ENCODE data around the gene RPA1. TPM values are rescaled to one million over a fixed set of nuclear protein-coding genes. Genes with fewer than 3 reads are reported as not detected.

Gene RPA1
- total RNA-seq, 1 experiment from 2014 or later: 69.1 TPM

DNA sequence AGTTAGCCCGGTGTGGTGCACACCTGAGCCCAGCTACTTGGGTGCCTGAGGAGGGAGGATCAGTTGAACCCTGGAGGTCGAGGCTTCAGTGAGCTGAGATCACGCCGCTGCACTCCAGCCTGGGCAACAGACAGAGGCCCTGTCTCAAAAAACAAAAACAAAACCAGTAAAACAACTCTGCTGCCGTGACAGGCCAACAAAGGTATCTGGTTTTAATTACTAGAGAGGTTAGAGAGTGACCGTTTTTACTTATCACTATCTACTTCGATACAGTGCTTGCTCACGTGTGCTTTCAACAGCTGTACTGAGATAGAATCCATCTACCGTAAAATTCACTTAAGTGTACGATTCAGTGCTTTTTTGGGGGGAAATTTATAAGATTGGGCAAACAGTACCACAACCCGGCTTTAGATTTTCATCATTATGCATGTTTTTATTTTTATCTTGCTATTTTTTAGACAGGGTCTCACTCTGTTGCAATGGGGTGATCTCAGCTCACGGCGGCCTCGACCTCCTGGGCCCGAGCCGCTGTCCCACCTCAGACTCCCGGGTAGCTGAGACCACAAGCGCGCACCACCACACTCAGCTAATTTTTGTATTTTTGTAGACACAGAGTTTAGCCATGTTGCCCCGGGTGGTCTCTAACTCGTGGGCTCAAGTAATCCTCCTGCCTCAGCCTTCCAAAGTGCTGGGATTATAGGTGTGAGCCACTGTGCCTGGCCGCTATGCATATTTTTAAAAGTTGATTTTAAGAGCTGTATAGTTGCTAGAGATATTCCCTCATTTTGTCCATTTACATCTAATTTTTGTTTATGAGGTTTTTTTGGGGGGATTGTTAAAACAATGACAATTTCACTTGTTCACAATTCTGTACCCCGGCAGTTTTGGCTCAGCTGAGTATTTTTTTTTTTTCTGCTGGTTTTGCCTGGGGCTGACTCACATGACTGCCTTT, 37.0 kb upstream of the RPA1 start:
- DNase-seq: no peak
- Histone ChIP-seq H3K9ac (ENCODE audit: low read length) (no peak overlapping the region), H3K4me1 (ENCODE audit: insufficient read depth, low read length) (peaks cover 3% of the 10 kb centered on the region), H3K79me2 (ENCODE audit: low read length) (no peaks in the 10 kb centered on the region), H3K36me3 (ENCODE audit: low read depth, low read length) (no peaks in the 10 kb centered on the region), H4K20me1 (ENCODE audit: low read length) (no peaks in the 10 kb centered on the region), H3K27me3 (ENCODE audit: low read length) (no peaks in the 10 kb centered on the region), H3K4me3 (ENCODE audit: low read length) (no peak overlapping the region), H3K27ac (ENCODE audit: low read length) (no peak overlapping the region), H2AFZ (ENCODE audit: low read length) (no peak overlapping the region), H3K4me2 (ENCODE audit: low read length) (no peak overlapping the region), H3K9me3 (ENCODE audit: low read length) (no peaks in the 10 kb centered on the region), H3F3A (ENCODE audit: low read length, unreplicated experiment) (no peaks in the 10 kb centered on the region), H3K9me2 (replicated peaks; ENCODE audit: low read length) (no peaks in the 10 kb centered on the region)
- no TSS peak for BruUV-seq (replicated peaks)
- no peak for TF ChIP-seq EZH2phosphoT487 (IDR thresholded peaks at IDR 0.05; ENCODE audit: borderline replicate concordance, low read length)
- TF ChIP-seq, protein P1, sequence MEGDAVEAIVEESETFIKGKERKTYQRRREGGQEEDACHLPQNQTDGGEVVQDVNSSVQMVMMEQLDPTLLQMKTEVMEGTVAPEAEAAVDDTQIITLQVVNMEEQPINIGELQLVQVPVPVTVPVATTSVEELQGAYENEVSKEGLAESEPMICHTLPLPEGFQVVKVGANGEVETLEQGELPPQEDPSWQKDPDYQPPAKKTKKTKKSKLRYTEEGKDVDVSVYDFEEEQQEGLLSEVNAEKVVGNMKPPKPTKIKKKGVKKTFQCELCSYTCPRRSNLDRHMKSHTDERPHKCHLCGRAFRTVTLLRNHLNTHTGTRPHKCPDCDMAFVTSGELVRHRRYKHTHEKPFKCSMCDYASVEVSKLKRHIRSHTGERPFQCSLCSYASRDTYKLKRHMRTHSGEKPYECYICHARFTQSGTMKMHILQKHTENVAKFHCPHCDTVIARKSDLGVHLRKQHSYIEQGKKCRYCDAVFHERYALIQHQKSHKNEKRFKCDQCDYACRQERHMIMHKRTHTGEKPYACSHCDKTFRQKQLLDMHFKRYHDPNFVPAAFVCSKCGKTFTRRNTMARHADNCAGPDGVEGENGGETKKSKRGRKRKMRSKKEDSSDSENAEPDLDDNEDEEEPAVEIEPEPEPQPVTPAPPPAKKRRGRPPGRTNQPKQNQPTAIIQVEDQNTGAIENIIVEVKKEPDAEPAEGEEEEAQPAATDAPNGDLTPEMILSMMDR (conservative IDR thresholded peaks at IDR 0.05; ENCODE audit: low read depth, low read length): no peak
- TF ChIP-seq EZH2 (IDR thresholded peaks at IDR 0.05; ENCODE audit: low read length, unreplicated experiment): no peak
- intact Hi-C loops (cut with micrococcal nuclease): no loop called here
- ChIA-PET CTCF (no interaction called here), POLR2A (ENCODE audit: unreplicated experiment) (no interaction called here)
- ATAC-seq: no peak

DNA sequence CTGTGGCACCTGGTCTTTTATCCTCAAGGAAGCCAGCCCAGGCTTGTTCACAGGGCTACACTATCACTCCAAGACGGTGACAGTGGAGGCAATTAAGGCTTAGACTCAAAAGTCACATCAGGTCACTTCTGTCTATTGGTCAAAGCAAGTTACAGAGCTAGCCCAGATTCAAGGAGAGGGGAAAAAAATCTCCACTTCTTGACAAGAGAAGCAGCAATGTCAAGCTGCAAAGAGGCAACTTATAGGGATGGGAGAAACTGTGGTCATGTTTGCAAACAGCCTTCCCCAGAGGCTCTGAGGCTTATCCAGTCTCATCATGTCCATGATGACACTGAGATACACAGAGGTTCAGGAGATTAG, 36.4 kb upstream of the RPA1 start:
- H4K20me1 ChIP-seq (ENCODE audit: low read length): no peaks in the 10 kb centered on the region
- intact Hi-C loops (cut with micrococcal nuclease): no loop called here
- H3K9ac ChIP-seq (ENCODE audit: low read length): no peak overlapping the region
- CTCF ChIA-PET: no interaction called here
- no peaks in the 10 kb centered on the region for H3K79me2 ChIP-seq (ENCODE audit: low read length)
- no peak overlapping the region for H3K4me3 ChIP-seq (ENCODE audit: low read length)
- TF ChIP-seq EZH2phosphoT487 (IDR thresholded peaks at IDR 0.05; ENCODE audit: borderline replicate concordance, low read length): no peak
- TF ChIP-seq EZH2 (IDR thresholded peaks at IDR 0.05; ENCODE audit: low read length, unreplicated experiment): no peak
- TF ChIP-seq, protein P1 (conservative IDR thresholded peaks at IDR 0.05; ENCODE audit: low read depth, low read length): no peak
- H3K9me3 ChIP-seq (ENCODE audit: low read length): no peaks in the 10 kb centered on the region
- POLR2A ChIA-PET (ENCODE audit: unreplicated experiment): no interaction called here
- no peak for ATAC-seq
- H3K4me1 ChIP-seq (ENCODE audit: insufficient read depth, low read length): no peaks in the 10 kb centered on the region
- no peak overlapping the region for H3K27ac ChIP-seq (ENCODE audit: low read length)
- H3F3A ChIP-seq (ENCODE audit: low read length, unreplicated experiment): no peaks in the 10 kb centered on the region
- DNase-seq: no peak
- no peaks in the 10 kb centered on the region for H3K27me3 ChIP-seq (ENCODE audit: low read length)
- H2AFZ ChIP-seq (ENCODE audit: low read length): no peak overlapping the region
- H3K36me3 ChIP-seq (ENCODE audit: low read depth, low read length): no peaks in the 10 kb centered on the region
- no TSS peak for BruUV-seq (replicated peaks)
- no peaks in the 10 kb centered on the region for H3K9me2 ChIP-seq (replicated peaks; ENCODE audit: low read length)
- H3K4me2 ChIP-seq (ENCODE audit: low read length): no peak overlapping the region

- intact Hi-C loops (cut with micrococcal nuclease): no loop called here
- H3K4me1 ChIP-seq (ENCODE audit: insufficient read depth, low read length): no peaks in the 10 kb centered on the region
- no peaks in the 10 kb centered on the region for H3K79me2 ChIP-seq (ENCODE audit: low read length)
Measured at GRCh38 chr17:1796800-1797199, 33.0 kb upstream of the RPA1 start.

More at GRCh38 chr17:1796800-1797199, 33.0 kb upstream of the RPA1 start:
- Histone ChIP-seq H3K9me3 (ENCODE audit: low read length) (no peaks in the 10 kb centered on the region), H3K36me3 (ENCODE audit: low read depth, low read length) (no peaks in the 10 kb centered on the region), H4K20me1 (ENCODE audit: low read length) (no peaks in the 10 kb centered on the region), H3F3A (ENCODE audit: low read length, unreplicated experiment) (no peaks in the 10 kb centered on the region), H3K9me2 (replicated peaks; ENCODE audit: low read length) (no peaks in the 10 kb centered on the region), H2AFZ (ENCODE audit: low read length) (no peak overlapping the region), H3K4me3 (ENCODE audit: low read length) (no peak overlapping the region), H3K9ac (ENCODE audit: low read length) (no peak overlapping the region), H3K27ac (ENCODE audit: low read length) (no peak overlapping the region), H3K27me3 (ENCODE audit: low read length) (no peaks in the 10 kb centered on the region), H3K4me2 (ENCODE audit: low read length) (no peak overlapping the region)
- DNase-seq (no peak), ATAC-seq (no peak)
- POLR2A ChIA-PET (ENCODE audit: unreplicated experiment): no interaction called here
- CTCF ChIA-PET: no interaction called here
- BruUV-seq (replicated peaks): no TSS peak
- TF ChIP-seq, protein P1 (conservative IDR thresholded peaks at IDR 0.05; ENCODE audit: low read depth, low read length): no peak
- no peak for TF ChIP-seq EZH2 (IDR thresholded peaks at IDR 0.05; ENCODE audit: low read length, unreplicated experiment)
- no peak for TF ChIP-seq EZH2phosphoT487 (IDR thresholded peaks at IDR 0.05; ENCODE audit: borderline replicate concordance, low read length)

Measured in PC-3 (cell line).